Measurements from ENCODE around the gene RUFY1. TPM values are rescaled to one million over a fixed set of nuclear protein-coding genes. Genes with fewer than 3 reads are reported as not detected.

The RUFY1 gene
- total RNA-seq, 2 donors from 2014 or later = 48.7 to 55.6 TPM

DNA sequence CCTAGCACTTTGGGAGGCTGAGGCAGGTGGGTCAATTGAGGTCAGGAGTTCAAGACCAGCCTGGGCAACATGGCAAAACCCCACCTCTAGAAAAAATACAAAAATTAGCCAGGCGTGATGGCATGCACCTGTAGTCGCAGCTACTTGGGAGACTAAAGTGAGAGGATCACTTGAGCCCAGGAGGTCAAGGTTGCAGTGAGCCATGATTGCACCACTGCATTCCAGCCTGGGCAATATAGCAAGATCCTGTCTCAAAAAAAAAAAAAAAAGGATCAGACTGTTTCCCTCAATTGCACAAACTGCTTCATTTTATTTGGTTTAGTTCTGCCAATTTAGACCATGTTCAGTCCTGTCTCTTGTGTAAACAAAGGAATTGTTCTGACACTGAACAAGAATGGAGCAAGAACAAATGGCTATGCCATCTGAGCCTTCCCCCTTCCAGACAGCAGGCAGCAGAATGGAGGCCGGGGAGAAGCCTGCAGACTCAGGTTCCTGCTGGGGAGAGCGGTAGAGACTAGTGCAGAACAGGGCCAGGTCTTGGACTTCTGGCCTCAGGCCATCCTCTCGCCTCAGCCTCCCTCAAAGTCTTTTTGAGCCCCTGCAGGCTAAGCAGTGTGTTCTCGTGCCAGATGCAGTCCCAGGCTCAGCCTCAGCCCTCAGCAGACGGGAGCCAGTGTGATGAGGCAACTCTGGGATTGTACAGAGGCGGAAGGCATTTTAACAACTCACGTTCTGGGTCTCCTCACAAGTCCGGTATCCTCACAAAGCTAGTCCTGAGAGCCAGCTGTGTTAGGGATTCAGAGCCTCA, 54.9 kb downstream of the RUFY1 start:
- peak; percentile 38 for TF ChIP-seq POLR2AphosphoS5 (IDR thresholded peaks at IDR 0.05)
- no peak for TF ChIP-seq POLR2A (IDR thresholded peaks at IDR 0.05)
- TF ChIP-seq, protein P1, sequence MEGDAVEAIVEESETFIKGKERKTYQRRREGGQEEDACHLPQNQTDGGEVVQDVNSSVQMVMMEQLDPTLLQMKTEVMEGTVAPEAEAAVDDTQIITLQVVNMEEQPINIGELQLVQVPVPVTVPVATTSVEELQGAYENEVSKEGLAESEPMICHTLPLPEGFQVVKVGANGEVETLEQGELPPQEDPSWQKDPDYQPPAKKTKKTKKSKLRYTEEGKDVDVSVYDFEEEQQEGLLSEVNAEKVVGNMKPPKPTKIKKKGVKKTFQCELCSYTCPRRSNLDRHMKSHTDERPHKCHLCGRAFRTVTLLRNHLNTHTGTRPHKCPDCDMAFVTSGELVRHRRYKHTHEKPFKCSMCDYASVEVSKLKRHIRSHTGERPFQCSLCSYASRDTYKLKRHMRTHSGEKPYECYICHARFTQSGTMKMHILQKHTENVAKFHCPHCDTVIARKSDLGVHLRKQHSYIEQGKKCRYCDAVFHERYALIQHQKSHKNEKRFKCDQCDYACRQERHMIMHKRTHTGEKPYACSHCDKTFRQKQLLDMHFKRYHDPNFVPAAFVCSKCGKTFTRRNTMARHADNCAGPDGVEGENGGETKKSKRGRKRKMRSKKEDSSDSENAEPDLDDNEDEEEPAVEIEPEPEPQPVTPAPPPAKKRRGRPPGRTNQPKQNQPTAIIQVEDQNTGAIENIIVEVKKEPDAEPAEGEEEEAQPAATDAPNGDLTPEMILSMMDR (IDR thresholded peaks at IDR 0.05) = no peak
- no peaks in the 10 kb centered on the region for H3K9me3 ChIP-seq
- no peaks in the 10 kb centered on the region for H3K27me3 ChIP-seq (replicated peaks; ENCODE audit: insufficient read depth)
- H3K4me1 ChIP-seq (replicated peaks) = peaks cover 9% of the 10 kb centered on the region
- intact Hi-C loops (cut with DNase I) = no loop called here
- H3K36me3 ChIP-seq = peaks cover 0 to 3% of the 10 kb centered on the region in 2 donors
- WGBS = 33% methylated on average over 10 of the region's 10 CpGs
- no peak overlapping the region for H3K4me3 ChIP-seq
- peak overlapping the region; percentile 52 to 65 for H3K27ac ChIP-seq
- peak; percentile 62 for DNase-seq (ENCODE audit: low spot score)

DNA sequence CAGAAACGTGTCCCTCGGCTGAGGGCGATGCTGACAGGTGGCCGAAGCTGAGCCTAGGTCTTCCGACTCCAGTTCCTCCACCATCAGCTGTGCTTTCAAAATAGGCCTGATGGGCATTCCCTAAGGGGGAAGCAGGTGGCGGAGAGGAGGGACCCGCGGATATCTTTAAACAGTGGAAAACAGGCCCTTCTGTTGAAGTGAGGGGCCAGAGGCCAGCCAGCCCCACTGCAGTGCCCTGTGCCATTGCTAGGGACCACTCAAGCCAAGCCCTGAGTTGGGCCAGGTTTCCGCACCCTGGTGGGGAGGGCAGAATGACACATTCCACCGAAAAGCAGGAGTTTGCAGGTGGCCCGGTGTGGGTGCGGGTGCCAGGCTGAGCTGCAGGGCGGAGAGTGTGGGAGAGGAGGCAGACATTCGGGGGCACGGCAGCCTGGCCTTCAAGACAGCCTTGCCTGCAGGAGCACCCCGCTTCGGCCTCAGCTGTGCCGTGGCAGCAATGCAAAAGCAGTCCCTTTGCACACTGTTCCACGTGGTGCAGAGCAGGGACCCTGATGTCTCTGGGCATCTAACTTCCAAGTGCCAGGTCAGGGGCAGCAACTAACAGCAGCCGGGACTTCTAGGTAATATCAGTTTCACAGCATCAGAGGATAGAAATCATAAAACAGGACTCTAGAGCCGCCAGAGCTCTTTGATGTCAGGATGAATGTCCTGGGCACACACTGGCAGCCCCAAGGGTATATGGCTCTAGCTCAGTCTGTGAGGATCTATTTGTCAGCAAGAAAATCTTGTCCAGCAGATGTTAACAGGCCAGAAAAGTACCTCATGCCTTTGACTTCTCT, 55.9 kb downstream of the RUFY1 start:
- Histone ChIP-seq H3K27ac (peak overlapping the region; percentile 52 to 65), H3K4me3 (no peak overlapping the region), H3K9me3 (no peaks in the 10 kb centered on the region), H3K27me3 (replicated peaks; ENCODE audit: insufficient read depth) (no peaks in the 10 kb centered on the region), H3K36me3 (peaks cover 0 to 7% of the 10 kb centered on the region in 2 donors), H3K4me1 (replicated peaks) (peaks cover 9% of the 10 kb centered on the region)
- WGBS = 52% methylated on average over 21 of the region's 21 CpGs
- TF ChIP-seq, protein P1 (IDR thresholded peaks at IDR 0.05) = no peak
- TF ChIP-seq POLR2AphosphoS5 (IDR thresholded peaks at IDR 0.05) (no peak), POLR2A (IDR thresholded peaks at IDR 0.05) (no peak)
- no peak for DNase-seq (ENCODE audit: low spot score)
- intact Hi-C loops (cut with DNase I) = no loop called here

DNA sequence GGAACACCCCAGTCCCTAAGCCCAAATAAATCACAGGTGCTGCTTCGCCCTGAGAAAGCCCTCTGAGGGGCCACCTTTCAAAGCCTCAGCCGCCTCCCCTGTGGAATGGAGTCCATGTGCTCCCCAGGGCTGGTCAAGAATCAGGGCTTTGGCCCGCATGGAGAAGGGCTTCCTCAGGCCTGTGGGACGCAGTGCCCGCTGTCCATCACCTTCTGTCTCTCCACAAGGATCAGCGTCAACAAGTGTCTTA, 56.5 kb downstream of the RUFY1 start:
- no peak for DNase-seq (ENCODE audit: low spot score)
- Histone ChIP-seq H3K36me3 (peaks cover 0 to 9% of the 10 kb centered on the region in 2 donors), H3K4me3 (no peak overlapping the region), H3K9me3 (no peaks in the 10 kb centered on the region), H3K27me3 (replicated peaks; ENCODE audit: insufficient read depth) (no peaks in the 10 kb centered on the region), H3K4me1 (replicated peaks) (peaks cover 9% of the 10 kb centered on the region), H3K27ac (no peak overlapping the region)
- 77% methylated on average over 6 of the region's 6 CpGs for WGBS
- intact Hi-C loops (cut with DNase I) = no loop called here
- no peak for TF ChIP-seq POLR2A (IDR thresholded peaks at IDR 0.05)
- TF ChIP-seq, protein P1 (IDR thresholded peaks at IDR 0.05) = no peak
- TF ChIP-seq POLR2AphosphoS5 (IDR thresholded peaks at IDR 0.05) = no peak

DNA sequence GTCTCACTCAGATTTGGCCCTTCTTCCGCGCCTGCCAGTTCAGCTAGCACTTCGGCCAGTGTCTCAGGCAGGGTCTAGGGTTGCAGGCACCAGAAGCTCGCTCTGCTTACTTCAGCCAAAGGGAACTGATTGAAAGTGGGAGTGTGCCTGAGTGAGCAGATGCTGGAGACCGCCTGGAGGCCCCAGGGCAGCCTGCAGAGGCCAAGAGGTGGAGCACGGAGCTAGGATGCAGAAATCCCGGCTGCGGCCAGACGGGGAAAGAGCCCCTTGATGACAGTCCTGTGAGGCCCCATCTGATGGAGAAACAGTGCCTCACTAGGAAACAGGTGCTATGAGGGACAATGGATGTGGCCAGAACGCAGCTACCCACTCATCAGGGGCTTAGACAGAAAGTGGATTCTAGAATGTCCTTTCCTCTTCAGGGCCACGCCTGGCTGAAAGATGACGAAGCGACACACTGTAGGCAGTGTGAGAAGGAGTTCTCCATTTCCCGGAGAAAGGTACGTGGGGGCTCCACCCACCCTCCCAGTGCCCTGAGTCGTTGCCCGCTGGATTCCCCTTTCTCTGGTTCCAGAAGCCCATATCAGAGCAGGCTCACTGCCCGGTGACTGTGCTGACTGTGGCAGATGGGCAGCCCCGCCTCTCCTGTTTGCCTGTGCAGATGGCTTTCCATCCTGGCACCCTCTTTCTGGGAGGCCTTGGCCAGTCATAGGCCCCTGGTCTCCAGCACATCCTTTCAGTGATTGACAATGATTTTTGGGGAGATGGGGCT, 57.0 kb downstream of the RUFY1 start:
- TF ChIP-seq, protein P1 (IDR thresholded peaks at IDR 0.05) = no peak
- no peak for TF ChIP-seq POLR2A (IDR thresholded peaks at IDR 0.05)
- intact Hi-C loops (cut with DNase I) = no loop called here
- no peaks in the 10 kb centered on the region for H3K27me3 ChIP-seq (replicated peaks; ENCODE audit: insufficient read depth)
- H3K4me1 ChIP-seq (replicated peaks) = peaks cover 9% of the 10 kb centered on the region
- H3K36me3 ChIP-seq = peaks cover 0 to 6% of the 10 kb centered on the region in 2 donors
- H3K4me3 ChIP-seq = no peak overlapping the region
- no peaks in the 10 kb centered on the region for H3K9me3 ChIP-seq
- WGBS = 60% methylated on average over 19 of the region's 19 CpGs
- peak; percentile 42 for DNase-seq (ENCODE audit: low spot score)
- H3K27ac ChIP-seq = no peak overlapping the region

All from prostate gland (tissue), 2 donors.